Sigmoid colon (tissue), 7 donors: Measurements from ENCODE around the gene TWF2. TPM values are rescaled to one million over a fixed set of nuclear protein-coding genes. Genes with fewer than 3 reads are reported as not detected.

Source experiments
- DNase-seq: peaks from one replicate; pipeline ENCODE4 v3.0.0-alpha.2; 2019
- H3K27ac ChIP-seq, 4 donors: fragments of 200-600 bp; sonication (generic); one replicate each; pipeline ENCODE4 v1.5.1; 2016 to 2019; ENCODE audit warnings: mild to moderate bottlenecking in 1 of 4
- H3K27me3 ChIP-seq, 3 donors: fragments of 200-600 bp; sonication (generic); one replicate each; pipeline ENCODE4 v1.5.1; 2019; ENCODE audit warnings: mild to moderate bottlenecking in 1 of 3
- H3K36me3 ChIP-seq, 4 donors: fragments of 200-600 bp; sonication (generic); one replicate each; pipeline ENCODE4 v1.5.1; 2016 to 2019
- H3K4me1 ChIP-seq, 4 donors: fragments of 200-600 bp; sonication (generic); one replicate each; pipeline ENCODE4 v1.5.1; 2017 to 2019
- H3K4me3 ChIP-seq, 4 donors: fragments of 200-600 bp; sonication (generic); one replicate each; pipeline ENCODE4 v1.5.1; 2017 to 2019; ENCODE audit warnings: mild to moderate bottlenecking in 2 of 4, moderate library complexity in 1 of 4
- H3K9me3 ChIP-seq, 4 donors: fragments of 200-600 bp in 3 of 4; sonication (generic) in 3 of 4; one replicate each; pipeline versions ENCODE4 v1.5.1 to v1.6.1; 2013 to 2019
- EP300 ChIP-seq, 4 donors: sonication (generic); formaldehyde crosslinking; IDR thresholded peaks; one replicate each; pipeline ENCODE4 v1.6.1; 2017; ENCODE audit warnings: antibody characterized with exemption in 4 of 4
- POLR2A ChIP-seq, 2 donors: fragments of 450-650 bp; IDR thresholded peaks; one replicate each; pipeline ENCODE4 v1.6.1; 2016; ENCODE audit warnings: antibody characterized with exemption in 2 of 2, mild to moderate bottlenecking in 2 of 2, moderate library complexity in 2 of 2
- POLR2AphosphoS5 ChIP-seq, 4 donors: sonication (generic); formaldehyde crosslinking; IDR thresholded peaks; one replicate each; pipeline ENCODE4 v1.6.1; 2017; ENCODE audit warnings: antibody characterized with exemption in 4 of 4
- WGBS, 2 donors: extraction: QIAGEN DNeasy Blood & Tissue Kit; methylation state at CpG; one replicate each; pipeline ENCODE4 v1.1.7; 2013; 5-methylcytosine and 5-hydroxymethylcytosine counted together
- intact Hi-C: fragments of 100-400 bp; cut with DNase I; formaldehyde crosslinking; loops from one replicate; pipeline ENCODE4 v1.15.1; 2023
- polyA plus RNA-seq, 3 donors: library from polyadenylated mRNA; stranded (reverse); fragments of 200-250 nt; gene quantifications; one replicate each; pipeline ENCODE4 v1.2.3, GENCODE V29; 2013
- total RNA-seq, 4 donors: library from RNA; depleted of rRNA; stranded (reverse); fragments of >200 nt; gene quantifications; one replicate each; pipeline ENCODE4 v1.1.0, GENCODE V29; 2016
- TF ChIP-seq, protein P1 (sequence below), 4 experiments: fragments of 450-650 bp in 3 of 4; fragments of 200-600 bp in 1 of 4; IDR thresholded peaks; one replicate each; pipeline ENCODE4 v1.5.1; 2016 to 2019; ENCODE audit warnings: antibody characterized with exemption in 4 of 4, mild to moderate bottlenecking in 3 of 4, moderate library complexity in 2 of 4
- donor health status: healthy with polysubstance abuse.
- donor health status: Bipolar disorder and iron deficiency.
- donor health status: healthy.

The TWF2 gene
- total and polyA plus RNA-seq, 7 donors, result 40.4 to 79.3 (median 57.3) TPM

DNA sequence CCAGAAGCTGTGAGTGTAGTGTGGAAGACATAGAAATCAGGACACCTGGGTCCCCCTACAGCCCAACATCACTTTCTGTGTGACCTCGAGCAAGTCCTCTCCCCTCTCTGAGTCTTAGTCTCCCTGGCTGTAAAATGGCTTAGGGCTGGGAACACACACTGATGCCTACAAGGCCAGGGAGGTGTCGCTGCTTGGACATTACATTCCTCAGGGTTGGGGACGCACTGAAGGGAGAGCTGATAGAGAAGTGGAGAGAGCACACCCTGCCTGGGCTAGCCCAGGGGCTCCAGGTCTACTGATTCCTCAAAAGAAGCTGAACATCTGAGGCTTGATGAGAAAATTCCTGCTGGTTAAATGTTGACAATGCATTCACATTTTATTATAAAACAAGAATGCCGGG lies 47.3 kb downstream of the TWF2 start:
- no peak overlapping the region for H3K27ac ChIP-seq
- intact Hi-C loops, result no loop called here
- 87 to 88% methylated on average over 4 of the region's 4 CpGs for WGBS, 2 donors
- H3K4me3 ChIP-seq, result no peak overlapping the region
- TF ChIP-seq, protein P1, sequence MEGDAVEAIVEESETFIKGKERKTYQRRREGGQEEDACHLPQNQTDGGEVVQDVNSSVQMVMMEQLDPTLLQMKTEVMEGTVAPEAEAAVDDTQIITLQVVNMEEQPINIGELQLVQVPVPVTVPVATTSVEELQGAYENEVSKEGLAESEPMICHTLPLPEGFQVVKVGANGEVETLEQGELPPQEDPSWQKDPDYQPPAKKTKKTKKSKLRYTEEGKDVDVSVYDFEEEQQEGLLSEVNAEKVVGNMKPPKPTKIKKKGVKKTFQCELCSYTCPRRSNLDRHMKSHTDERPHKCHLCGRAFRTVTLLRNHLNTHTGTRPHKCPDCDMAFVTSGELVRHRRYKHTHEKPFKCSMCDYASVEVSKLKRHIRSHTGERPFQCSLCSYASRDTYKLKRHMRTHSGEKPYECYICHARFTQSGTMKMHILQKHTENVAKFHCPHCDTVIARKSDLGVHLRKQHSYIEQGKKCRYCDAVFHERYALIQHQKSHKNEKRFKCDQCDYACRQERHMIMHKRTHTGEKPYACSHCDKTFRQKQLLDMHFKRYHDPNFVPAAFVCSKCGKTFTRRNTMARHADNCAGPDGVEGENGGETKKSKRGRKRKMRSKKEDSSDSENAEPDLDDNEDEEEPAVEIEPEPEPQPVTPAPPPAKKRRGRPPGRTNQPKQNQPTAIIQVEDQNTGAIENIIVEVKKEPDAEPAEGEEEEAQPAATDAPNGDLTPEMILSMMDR (IDR thresholded peaks at IDR 0.05), result no peak
- no peak for TF ChIP-seq EP300 (IDR thresholded peaks at IDR 0.05)
- TF ChIP-seq POLR2AphosphoS5 (IDR thresholded peaks at IDR 0.05), result no peak
- no peak for TF ChIP-seq POLR2A (IDR thresholded peaks at IDR 0.05)
- no peak for DNase-seq
- no peaks in the 10 kb centered on the region for H3K9me3 ChIP-seq
- H3K27me3 ChIP-seq, result no peaks in the 10 kb centered on the region
- peaks cover 0 to 43% (median 34%) of the 10 kb centered on the region in 4 donors for H3K4me1 ChIP-seq
- no peaks in the 10 kb centered on the region for H3K36me3 ChIP-seq

DNA sequence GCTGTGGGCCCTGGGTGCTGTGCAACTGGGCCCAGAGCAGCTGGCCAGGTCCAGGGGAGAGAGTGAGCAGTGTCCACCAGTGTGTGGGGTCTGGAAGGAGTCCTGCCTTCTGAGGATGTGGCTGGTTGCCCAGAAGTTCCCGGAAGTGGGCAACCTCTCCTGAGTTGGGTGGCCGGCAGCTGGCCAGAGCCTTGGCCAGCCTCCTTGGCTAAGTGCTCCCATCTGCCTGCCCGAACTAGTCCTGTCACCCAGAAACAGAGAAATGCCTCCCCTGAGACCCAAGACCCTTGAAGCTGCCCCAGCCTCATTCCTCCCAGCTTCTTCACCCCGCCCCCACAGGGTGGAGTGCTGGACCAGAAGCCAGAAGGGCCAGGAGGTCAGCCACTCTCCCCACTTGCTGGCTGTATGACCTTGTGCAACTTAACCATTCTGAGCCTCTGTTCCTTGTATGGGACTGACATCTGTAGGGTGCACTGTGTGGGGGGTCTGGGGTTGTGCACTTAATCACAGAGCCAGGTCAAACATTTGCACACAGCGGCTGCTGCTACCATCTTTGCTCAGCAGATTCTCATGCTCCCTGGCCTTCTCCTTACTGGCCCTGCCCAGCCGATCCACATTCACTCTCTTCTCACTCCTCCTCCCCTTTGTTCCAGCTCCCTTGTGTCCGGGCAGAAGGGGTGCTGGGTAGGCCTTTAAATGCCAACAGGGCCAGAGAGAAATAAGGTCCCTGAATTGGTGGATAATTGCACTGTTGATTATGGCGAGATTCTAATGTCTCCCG lies 48.5 kb downstream of the TWF2 start:
- H3K36me3 ChIP-seq, result no peaks in the 10 kb centered on the region
- DNase-seq, result no peak
- intact Hi-C loops, result no loop called here
- no peak for TF ChIP-seq POLR2AphosphoS5 (IDR thresholded peaks at IDR 0.05)
- TF ChIP-seq, protein P1 (IDR thresholded peaks at IDR 0.05), result no peak
- TF ChIP-seq EP300 (IDR thresholded peaks at IDR 0.05), result no peak
- TF ChIP-seq POLR2A (IDR thresholded peaks at IDR 0.05), result no peak
- H3K4me1 ChIP-seq, result peaks cover 0 to 37% (median 32%) of the 10 kb centered on the region in 4 donors
- H3K9me3 ChIP-seq, result no peaks in the 10 kb centered on the region
- no peaks in the 10 kb centered on the region for H3K27me3 ChIP-seq
- H3K4me3 ChIP-seq, result no peak overlapping the region
- 80 to 82% methylated on average over 9 of the region's 9 CpGs for WGBS, 2 donors
- H3K27ac ChIP-seq, result peak overlapping the region in 2 of 4 donors; percentile 39 to 46

- Histone ChIP-seq H3K4me3 (no peak overlapping the region), H3K27me3 (no peaks in the 10 kb centered on the region), H3K27ac (no peak overlapping the region), H3K36me3 (no peaks in the 10 kb centered on the region), H3K9me3 (no peaks in the 10 kb centered on the region), H3K4me1 (peaks cover 0 to 22% (median 20%) of the 10 kb centered on the region in 4 donors)
- no peak for TF ChIP-seq EP300 (IDR thresholded peaks at IDR 0.05)
- no peak for TF ChIP-seq POLR2A (IDR thresholded peaks at IDR 0.05)
- TF ChIP-seq, protein P1 (IDR thresholded peaks at IDR 0.05), result no peak
- TF ChIP-seq POLR2AphosphoS5 (IDR thresholded peaks at IDR 0.05), result no peak
- DNase-seq, result no peak
- intact Hi-C loops, result no loop called here
- WGBS, 2 donors, result 83 to 89% methylated on average over 1 of the region's 1 CpG
Measured at GRCh38 chr3:52188556-52188955, 50.4 kb downstream of the TWF2 start.

DNA sequence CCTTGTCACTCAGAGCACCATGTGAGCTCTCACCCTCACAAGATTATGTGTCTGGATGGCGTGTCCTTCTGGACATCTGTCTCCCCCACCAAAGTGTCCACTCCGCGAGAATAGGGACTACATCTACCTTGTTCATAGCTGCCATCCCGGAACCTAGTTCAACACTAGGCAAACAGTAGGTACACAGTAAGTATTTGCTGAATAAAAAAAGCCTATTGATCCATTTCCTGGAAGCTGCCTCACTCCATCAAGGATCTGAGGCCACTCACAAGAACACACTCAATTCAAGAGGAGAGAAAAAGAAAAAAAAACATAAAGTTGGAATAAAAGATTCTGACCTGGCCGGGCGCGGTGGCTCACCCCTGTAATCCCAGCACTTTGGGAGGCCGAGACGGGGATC lies 52.2 kb downstream of the TWF2 start:
- Histone ChIP-seq H3K27ac (no peak overlapping the region), H3K9me3 (no peaks in the 10 kb centered on the region), H3K36me3 (no peaks in the 10 kb centered on the region), H3K27me3 (no peaks in the 10 kb centered on the region), H3K4me1 (peaks cover 0 to 11% (median 10%) of the 10 kb centered on the region in 4 donors), H3K4me3 (no peak overlapping the region)
- no peak for DNase-seq
- 95 to 97% methylated on average over 9 of the region's 9 CpGs for WGBS, 2 donors
- intact Hi-C loops, result no loop called here
- TF ChIP-seq, protein P1 (IDR thresholded peaks at IDR 0.05), result no peak
- TF ChIP-seq POLR2A (IDR thresholded peaks at IDR 0.05), result no peak
- TF ChIP-seq EP300 (IDR thresholded peaks at IDR 0.05), result no peak
- no peak for TF ChIP-seq POLR2AphosphoS5 (IDR thresholded peaks at IDR 0.05)
